GM18868 (cell line): ENCODE measurements around the gene APPL2.

ENCODE experiments used
- ATAC-seq: cut with Tn5 transposase; IDR thresholded peaks from one replicate; pipeline ENCODE4 v1.9.1; 2021; ENCODE audit warnings: mild to moderate bottlenecking, moderate library complexity; ENCODE audit not compliant: unreplicated experiment

Gene APPL2

DNA sequence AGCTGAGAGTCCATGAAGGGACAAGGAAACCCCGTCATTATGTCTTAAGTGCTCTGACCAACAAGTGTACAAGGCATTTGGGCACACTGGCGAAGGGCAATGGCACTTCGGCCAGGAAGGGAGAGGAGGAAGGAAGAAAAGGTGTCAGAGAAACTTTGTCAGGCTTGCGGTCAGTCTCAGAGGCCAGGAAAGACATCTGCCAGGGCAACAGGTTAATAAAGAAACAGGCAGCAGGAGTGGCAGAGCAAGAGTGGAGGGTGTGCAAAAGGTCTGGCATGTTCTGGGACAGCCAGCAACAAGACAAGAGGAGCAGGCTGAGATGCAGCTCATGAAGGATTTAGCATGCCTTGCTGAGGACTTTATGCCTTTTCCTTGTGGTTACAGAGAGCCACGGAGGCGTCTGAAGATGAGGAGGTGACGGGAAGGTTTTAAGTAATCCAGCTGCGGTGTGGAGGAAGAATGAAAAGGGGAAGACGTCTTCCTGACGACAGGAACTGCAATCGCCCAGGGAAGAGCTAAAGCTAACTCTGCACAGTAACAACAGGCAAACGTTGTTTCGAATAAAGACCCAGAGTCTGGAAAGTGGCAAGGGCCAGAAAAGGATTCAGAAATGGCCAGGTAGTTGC lies 13.1 kb downstream of the APPL2 start:
- ATAC-seq: no peak

DNA sequence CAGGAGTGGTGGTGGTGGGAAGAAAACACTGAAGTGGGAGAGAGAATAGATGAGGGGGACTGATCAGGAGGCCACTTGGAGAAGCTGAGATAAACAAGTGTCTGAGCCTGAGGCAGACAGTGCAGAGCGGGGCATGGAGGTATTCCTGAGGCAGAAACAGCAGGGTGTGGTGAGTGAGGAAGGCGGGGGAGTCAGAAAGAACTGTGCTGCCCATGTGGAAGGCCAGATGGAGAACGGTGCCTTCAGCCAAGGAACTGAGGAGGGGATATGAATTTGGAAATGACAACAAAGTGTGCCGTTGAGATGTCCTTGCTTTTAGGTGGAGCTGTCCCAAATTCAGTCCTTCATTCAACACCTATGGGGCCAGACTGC lies 13.7 kb downstream of the APPL2 start:
- no peak for ATAC-seq

DNA sequence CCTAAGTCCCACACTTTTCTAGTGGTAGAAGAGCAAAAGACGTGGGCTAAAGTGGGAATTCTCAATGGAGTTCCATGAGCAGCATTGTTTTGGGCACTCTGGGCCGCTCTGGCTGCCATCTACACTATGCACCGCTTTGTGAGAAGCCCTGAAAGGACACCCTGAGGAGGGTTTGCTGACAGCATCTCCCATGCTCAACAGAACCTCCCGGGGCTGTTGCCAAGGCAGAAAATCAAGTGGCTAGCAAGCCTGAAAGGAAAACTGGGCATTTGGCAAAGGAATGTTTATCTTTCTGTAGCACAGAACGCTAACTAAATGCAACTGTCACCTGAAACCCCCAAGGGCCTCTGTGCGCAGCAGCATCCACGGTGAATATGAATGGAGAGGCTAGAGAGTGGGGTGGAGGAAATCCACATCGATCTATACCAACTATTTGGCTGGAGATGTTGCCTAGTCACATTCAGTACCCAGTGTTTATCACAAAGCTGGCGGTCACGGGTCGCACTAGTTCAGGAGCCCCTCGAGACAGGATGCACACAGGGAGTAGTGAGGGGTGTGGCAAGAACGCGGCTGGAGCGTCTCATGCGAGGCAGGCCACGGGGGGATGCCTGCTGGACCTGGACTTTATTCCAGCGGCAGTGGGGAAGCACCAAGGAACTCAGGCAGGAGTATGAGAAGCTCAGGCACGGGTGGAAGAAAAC lies 14.2 kb downstream of the APPL2 start:
- no peak for ATAC-seq

DNA sequence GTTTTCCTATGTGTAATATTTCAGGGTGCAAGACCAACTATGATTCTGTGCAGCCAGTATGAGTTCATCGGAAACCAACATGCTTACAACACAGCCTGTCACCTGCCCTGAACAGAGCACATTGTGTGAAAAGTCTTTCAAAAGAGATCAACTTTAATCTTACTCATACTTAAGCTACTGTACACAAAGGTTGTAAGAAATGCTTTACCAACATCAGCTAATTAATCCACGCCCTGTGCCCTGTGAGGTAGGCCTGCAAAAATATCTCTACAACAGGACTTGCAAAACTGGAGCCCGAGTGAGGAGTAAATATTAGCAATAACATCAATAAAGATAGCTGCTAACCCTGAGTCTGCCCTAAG lies 15.1 kb downstream of the APPL2 start:
- ATAC-seq: no peak

DNA sequence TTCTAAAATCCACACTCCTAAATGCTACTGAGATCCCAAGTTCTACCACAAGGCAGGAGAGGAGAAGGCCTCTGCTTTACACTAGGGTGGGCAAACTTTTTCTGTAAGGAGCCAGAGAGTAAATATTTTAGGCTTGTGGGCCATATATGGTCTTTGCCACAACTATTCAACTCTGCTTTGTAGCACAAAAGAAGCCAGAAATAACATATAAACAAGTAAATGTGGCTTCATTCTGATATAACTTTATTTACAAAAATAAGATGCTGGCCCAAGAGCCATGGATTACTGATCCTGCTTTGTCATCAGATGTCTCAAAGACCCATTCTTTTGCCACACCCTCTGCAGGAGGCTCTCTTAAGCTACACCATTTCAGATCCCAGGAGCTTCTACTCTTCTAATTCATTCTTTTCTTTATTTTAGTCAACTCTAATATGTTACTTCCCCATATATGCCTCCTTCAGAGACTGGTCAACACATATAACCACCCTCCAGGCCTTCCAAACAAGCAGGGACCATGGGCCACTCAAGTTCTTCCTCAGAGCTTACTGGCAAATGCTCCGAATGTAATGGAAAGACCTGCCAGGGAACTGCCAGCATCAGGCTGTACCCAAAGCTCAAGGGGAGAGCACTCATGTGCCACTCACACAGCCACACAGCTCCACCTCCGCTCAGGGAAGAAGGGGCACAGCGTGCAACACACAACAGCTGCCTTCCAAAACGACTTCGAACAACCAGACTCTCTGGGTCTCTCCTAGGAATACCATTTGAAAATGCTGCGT lies 15.6 kb downstream of the APPL2 start:
- ATAC-seq: no peak

DNA sequence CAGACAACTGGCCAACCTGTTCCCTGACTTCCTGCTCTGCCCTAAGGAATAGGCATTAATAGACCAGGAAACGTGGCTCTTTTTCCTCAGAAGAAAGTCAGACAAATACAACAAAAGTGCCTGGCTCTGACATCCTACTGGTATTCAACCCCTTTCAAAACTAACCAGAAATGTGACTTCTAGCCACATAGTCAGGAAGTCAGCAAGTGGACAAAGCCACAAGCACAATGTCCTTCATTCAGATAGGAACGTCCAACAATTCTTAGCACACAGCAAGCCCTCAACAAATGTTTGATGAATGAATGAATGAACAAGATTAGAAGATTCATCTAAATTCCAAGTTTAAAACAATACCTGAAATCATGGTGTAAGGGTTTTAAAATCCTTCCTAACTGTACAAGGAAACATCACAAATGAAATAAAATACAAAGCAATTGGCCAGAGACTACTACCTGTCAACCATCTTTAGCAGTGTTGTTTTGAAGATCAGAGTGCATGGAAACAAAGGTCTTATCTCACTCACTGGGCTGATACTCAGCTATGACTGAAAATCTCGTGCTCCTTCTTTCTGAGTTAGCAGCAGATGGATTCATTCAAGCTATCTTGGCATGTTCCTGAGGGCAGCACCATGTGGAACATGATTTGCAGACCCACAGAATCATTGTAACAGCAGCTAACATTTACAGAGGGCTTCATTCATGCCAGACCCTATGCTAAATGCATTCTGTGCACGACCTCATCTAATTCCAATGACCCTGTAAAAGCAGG lies 16.5 kb downstream of the APPL2 start:
- no peak for ATAC-seq

DNA sequence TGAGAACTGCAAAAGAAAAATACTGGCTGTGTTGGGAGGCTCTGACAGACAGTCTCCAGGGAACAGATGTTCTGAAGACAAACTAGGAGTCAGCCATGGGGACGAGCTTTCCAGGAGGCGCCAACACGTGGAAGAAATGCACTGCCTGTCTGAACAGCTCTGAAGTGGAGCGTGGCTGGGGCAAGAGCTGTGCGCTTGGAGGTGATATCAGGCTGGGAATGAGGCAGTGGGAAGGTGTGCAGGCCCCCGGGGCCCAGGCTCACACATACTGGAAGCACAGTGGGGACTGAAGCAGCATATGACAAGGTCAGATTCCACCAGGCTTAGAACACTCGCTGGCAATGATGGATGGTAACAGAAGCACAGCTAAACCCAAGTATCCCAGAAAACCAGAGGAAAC lies 17.5 kb downstream of the APPL2 start:
- ATAC-seq: no peak

DNA sequence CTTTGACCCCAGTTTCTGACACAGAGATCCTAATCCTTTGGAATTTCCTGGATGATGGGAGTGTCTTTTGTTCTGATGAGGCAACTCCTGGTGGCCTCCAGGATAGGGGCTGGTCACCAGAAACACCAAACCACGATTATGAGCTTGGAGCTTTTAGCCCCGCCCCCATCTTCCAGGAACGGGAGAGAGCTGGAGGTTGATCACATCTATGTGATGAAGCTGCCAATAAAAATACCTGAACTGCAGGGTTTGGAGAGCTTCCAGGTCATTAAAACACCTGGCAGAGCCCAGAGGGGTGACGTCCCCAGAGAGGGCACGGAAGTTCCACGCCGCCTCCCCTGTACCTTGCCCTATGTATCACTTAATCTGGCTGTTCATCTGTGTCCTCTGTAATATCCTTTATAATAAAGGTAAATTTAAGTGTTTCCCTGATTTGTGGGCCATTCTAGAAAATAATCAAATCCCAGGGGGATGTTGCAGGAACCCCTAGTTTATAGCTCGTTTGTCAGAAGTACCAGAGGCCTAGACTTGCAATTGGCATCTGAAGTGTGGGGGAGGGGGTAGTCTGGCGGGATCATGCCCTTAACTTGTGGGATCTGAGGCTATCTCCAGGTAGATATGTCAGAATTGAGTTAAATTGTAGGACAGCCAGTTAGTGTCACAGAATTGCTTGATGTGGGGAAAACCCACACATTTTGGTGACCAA lies 21.2 kb downstream of the APPL2 start:
- ATAC-seq: no peak

DNA sequence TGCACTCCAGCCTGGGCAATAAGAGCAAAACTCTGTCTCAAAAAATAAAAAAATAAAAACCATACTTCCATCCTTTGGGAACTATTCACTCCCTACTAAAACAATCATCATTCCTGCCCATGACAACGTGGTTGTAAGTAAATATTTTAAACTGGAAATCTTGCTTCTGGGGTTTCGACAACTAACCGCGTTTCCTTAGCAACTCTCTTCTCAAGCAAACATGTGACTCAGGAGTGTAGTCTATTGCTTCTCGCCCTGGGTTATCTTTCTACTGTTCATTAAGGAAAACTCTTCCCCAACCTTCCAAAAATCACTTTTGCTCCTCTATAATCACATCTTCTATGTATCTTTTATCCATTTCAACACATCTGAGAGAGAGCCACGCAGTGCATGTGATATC lies 21.8 kb downstream of the APPL2 start:
- no peak for ATAC-seq

DNA sequence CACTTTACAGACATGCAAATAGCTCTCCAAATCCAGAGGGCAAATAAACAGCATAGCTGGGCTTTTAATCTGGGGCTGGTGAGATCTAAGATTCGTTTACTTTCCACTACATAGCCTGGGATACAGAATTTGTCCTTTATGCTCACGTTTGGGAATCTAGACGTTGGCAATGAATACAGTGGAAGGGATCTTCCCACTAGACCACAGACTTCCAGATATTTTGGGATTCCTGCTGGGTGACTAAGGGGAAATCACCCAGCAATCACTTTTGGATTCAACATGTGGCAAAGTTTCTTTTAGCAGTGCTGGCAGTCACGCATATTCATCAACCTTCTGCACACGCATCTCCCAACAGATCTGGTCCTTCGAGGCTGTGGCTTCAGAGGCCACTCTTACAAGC lies 23.5 kb downstream of the APPL2 start:
- ATAC-seq: no peak

DNA sequence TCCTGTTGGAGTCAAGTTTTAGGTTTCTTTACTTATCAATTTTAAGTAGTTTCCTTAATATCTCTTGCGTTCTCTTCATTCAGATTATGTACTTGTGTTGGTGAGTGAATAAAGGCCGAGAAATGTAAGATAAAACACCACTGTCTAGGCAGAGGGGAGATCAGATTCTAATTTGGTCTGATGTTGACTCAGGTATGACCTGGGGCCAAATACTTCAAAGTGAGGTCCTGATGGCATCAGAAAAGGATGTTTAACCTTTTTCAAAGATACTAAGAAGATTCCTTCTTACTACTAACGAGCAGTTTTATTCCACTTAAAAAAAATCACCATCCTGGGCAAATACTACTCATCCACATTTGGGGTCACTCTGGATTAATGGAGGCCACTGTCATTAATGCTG lies 26.9 kb downstream of the APPL2 start:
- no peak for ATAC-seq

DNA sequence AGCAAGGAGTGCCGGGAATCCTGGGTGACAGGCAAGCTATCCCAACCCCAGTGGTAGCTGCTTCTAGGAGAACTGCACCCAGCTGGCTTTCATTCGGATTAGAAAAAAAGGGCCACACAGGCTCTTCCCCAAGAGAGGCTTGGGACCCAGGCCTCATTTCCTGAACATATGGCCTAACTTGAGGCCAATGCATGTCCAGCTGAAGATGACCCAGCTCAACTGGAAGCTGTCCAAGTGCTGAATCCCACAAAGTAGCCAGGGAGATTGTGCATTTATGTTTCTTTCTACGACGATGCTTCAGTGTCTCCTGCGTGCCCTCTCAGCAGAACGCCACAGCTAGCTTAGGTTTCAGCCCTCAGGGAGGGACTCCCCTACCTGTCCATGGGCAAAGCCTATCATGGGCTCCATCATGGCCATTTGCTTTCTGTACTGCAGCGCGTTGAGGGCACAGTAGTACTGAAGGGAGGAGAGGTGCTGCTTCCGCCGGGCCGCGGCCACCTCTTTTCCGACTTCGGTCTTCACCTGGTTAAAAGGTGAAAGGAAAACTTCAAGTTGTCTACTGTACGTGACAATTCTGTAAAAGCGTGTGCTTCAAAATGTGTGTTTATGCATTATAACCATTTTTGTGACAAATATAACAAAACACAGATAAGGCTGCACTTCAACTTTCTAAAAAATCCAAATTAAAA lies 29.1 kb downstream of the APPL2 start:
- ATAC-seq: no peak

DNA sequence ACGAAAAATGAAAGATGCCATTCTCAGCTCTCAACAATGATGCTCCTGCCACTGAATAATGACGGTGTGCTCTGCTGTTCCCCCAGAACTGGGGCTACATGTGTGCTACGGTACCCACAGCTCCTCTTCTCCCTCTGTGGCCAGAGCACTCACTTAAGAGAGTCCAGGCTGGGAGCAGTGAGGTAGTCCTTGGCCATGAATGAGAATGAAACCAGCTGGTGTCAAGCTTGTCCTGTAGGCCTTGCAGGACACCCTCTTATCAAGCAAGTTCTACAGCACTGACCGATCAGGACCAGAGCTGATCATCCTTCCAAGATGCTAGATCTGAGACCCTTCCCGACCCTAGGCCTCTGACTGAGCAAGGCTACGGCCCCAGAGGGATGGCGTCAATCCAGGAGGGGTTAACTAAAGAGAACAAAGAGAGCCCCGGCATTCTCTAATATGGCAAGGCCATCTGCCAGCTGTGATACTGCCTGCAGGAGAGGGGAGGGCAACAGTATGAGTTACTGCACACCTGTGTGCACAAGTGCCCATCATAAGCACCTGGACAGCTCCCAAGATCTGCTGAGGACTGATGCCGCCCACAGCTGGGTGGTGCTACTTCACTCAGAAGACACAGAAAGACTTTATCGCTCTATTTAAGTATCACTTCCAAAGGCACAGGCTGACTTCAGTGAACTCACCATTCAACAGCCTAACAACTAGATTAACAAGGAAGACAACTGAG lies 30.5 kb downstream of the APPL2 start:
- ATAC-seq: no peak

DNA sequence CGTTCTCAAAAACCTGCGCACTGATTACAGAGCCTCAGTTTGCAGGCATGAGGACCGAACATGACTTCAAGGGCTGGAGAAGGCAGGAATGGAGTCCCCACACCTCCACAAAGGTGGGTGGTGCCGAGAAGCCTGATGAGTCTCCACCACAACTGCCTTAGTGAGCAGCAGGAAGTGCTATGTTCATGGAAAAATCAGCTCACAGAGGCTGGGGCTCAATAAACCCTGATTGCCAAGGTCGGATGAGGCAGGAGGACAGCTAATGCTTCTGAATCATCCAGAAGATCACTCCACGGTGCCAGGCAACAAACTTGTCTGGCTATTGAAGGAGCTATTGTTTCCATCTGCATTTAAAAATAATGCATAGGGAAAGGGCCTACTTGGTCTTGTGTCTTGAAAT lies 31.1 kb downstream of the APPL2 start:
- no peak for ATAC-seq

DNA sequence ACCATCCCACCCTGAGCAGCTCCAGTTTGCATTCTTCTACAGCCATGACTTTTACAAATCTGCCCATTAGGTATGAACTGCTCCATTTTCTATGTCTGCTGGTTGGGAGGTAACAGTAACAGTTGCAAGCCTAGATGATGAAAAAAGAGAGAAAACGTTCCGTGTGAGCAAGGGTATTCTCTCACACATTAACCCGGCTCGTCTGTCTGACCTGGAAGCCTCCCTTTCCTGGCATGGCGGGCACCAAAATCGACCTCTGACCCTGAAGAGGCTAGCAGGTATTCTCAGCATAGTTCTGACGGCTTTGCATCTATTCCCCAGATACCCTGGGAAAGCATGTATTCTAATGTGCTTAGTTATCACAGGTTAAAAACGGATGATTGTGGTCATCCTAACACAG lies 31.8 kb downstream of the APPL2 start:
- ATAC-seq: no peak

DNA sequence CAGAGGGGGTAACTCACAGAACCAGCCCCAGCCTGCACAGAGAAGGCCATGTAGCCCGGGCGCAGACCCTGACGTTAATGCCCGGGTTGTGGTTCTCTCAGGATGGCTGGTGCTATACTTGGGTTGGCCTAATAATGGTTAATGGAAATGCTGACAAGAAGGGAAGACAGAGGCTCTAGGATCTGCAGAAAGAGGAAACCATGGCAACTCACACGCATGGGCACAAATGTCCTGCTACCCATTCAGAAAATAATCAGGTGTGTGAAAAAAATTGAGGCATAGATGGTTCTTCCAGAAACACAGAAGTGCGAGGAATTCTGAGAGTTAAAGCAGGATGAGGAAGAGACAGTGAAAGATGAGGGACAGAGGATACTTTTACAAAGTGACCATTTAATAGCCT lies 33.8 kb downstream of the APPL2 start:
- no peak for ATAC-seq

DNA sequence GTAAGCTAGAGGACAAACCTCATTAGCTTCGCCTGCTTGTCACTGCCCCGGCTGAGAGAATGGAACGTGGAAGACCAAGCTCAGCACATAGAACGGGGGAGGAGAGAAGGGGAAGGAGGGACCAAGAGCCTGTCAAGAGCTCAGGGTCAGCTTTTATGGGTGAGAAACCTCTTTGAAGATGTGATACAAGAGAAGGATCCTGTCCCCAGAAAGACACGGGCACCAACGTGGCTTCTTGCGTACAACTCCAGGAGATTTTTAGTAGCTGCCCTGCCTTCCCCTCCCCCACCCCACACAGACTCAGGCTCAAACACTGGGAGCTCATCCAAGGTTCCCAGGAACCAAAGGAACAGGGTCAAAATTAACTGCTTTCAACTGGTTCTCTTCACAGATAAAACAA lies 34.7 kb downstream of the APPL2 start:
- no peak for ATAC-seq

DNA sequence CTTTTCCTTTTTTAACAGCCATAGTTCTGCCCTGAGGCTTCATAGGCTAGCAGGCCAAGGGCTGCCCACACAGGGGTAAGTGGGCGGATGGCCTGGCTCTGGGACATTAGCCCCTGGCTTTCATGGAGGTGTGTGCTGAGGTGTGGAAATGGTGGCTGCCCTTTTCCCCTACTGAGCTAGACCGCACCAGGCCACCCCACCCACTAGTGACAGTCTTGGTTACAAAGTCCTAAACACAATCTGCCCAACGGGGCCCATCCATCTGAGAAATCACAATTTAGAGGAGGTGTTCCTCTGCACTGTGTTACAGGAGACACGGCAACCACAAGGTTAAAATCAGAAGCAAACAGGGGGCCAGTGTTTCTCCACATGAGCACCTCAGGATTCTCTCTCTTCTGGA lies 35.6 kb downstream of the APPL2 start:
- no peak for ATAC-seq

DNA sequence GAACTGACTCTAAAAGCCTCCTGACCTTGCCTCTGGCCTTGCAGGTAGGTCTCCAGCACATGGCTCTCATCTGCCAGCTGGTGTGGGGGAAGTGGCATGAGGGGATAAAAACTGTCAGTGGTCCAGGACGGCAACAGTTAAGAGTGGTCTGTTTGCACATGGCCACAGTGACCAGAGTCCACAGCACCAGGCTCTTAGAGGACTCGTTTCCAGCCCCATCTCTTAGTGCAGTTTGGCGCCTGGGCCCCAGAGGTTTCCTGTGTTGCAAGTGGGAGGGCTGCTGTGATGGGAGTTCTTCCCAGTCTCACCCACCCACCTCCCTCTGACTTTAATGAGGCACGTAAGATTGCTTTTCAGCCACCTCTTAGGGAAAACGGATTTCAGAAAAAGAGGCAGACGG lies 37.0 kb downstream of the APPL2 start:
- ATAC-seq: no peak

DNA sequence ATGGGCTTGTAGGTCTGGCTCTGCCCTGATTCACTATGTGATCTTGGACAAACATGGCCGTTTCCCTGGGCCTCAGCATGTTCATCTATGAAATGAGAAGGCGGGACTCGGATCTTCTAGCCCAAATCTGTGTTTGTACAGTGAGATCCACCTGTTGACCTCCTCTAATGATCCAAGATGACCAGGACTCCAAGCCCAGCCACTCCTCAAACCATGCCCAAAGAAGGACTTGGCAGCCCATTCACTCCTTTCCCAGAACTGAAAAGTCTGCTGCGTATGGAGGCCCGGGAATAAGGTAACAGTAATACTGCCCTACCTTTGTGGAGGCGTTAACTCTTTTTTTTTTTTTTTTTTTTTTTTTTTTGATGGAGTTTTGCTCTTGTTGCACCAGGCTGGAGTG lies 39.9 kb downstream of the APPL2 start:
- ATAC-seq: no peak
